K562 (cell line): ENCODE data around the gene GPR157. TPM values are rescaled to one million over a fixed set of nuclear protein-coding genes. Genes with fewer than 3 reads are reported as not detected.

Experiments used
- ATAC-seq: fragments of 200-7000 bp; cut with Tn5 transposase; 3 replicates; pipeline ENCODE4 v1.9.1; 2020; ENCODE audit warnings: moderate library complexity
- BruUV-seq: library from RNA; stranded (reverse); fragments of 400-500 nt; replicated peaks from 2 replicates; lab custom pipeline; 2021; lab: Mats Ljungman, UMichigan
- CTCF ChIA-PET: fragments of 300-600 bp; formaldehyde crosslinking; extraction: SDS; loops from one replicate; lab custom pipeline; 2021; ENCODE audit warnings: low intra/inter-chr PET ratio; lab: Yijun Ruan, JAX
- POLR2A ChIA-PET: fragments of 300-600, 350-650 bp; sonication (Branson Sonifier 250); formaldehyde crosslinking; extraction: SDS; loops from one replicate; lab custom pipeline; 2021; ENCODE audit warnings: antibody characterized with exemption, inconsistent platforms; lab: Yijun Ruan, JAX
- DNase-seq, 4 experiments: peaks; one replicate each; pipeline versions ENCODE4 v3.0.0 to v3.0.0-alpha.2; 2011 to 2018; ENCODE audit warnings: low spot score in 3 of 4, mixed read lengths in 3 of 4; ENCODE audit errors: extremely low read depth in 1 of 4
- FAIRE-seq: peaks from 2 replicates; lab custom pipeline; 2011; peaks lifted over from hg19 to GRCh38; lab: Jason Lieb, UNC
- H2AFZ ChIP-seq: 2 replicates; pipeline ENCODE4 v1.6.0; 2011; ENCODE audit warnings: low read depth, low read length, control low read depth, inconsistent platforms
- H3K27ac ChIP-seq: fragments of 200-600 bp; 3 replicates; pipeline ENCODE4 v1.8.0; 2011; ENCODE audit warnings: low read depth, mild to moderate bottlenecking, control low read depth, inconsistent platforms, low read length, moderate library complexity, mixed read lengths; ENCODE audit errors: extremely low read depth
- H3K27me3 ChIP-seq, 2 experiments: fragments of 300-600 bp in 1 of 2; 2 replicates in 1 of 2; 3 replicates in 1 of 2; pipeline versions ENCODE4 v1.6.0 to v1.8.0; 2011; ENCODE audit warnings: inconsistent platforms in 2 of 2, low read length in 2 of 2, mild to moderate bottlenecking in 1 of 2, mixed read lengths in 1 of 2, moderate library complexity in 1 of 2; ENCODE audit not compliant: control insufficient read depth in 2 of 2, insufficient read depth in 2 of 2
- H3K36me3 ChIP-seq: fragments of 300-600 bp; 3 replicates; pipeline ENCODE4 v1.8.0; 2011; ENCODE audit warnings: mild to moderate bottlenecking, low read length, inconsistent platforms; ENCODE audit not compliant: control insufficient read depth, insufficient read depth
- H3K4me1 ChIP-seq, 2 experiments: fragments of 200-600 bp in 1 of 2; replicated peaks in 1 of 2; 2 replicates in 1 of 2; 3 replicates in 1 of 2; pipeline versions ENCODE4 v1.5.1 to v1.8.0; 2011; ENCODE audit warnings: inconsistent platforms in 2 of 2, low read length in 2 of 2, mild to moderate bottlenecking in 1 of 2, mixed read lengths in 1 of 2, moderate library complexity in 1 of 2; ENCODE audit not compliant: control insufficient read depth in 2 of 2, insufficient read depth in 2 of 2
- H3K4me2 ChIP-seq: 2 replicates; pipeline ENCODE4 v1.6.1; 2011; ENCODE audit warnings: low read length, control low read depth, inconsistent platforms, mixed read lengths; ENCODE audit not compliant: insufficient read depth
- H3K4me3 ChIP-seq: fragments of 200-600 bp; sonication (generic), shearing (Covaris generic); 2 replicates; pipeline ENCODE4 v1.5.1; 2016; ENCODE audit warnings: control low read depth, inconsistent platforms
- H3K79me2 ChIP-seq: fragments of 200-600 bp; 3 replicates; pipeline ENCODE4 v1.8.0; 2011; ENCODE audit warnings: low read length, inconsistent platforms; ENCODE audit not compliant: control insufficient read depth, insufficient read depth
- H3K9ac ChIP-seq, 2 experiments: 2 replicates each; pipeline versions ENCODE4 v1.6.0 to v1.6.1; 2011; ENCODE audit warnings: low read depth in 2 of 2, low read length in 2 of 2, control low read depth in 1 of 2, inconsistent platforms in 1 of 2, mild to moderate bottlenecking in 1 of 2, mixed read lengths in 1 of 2; ENCODE audit not compliant: insufficient read depth in 1 of 2
- H3K9me1 ChIP-seq: one replicate; pipeline ENCODE4 v1.6.0; 2011; ENCODE audit warnings: inconsistent platforms, mild to moderate bottlenecking, low read length, moderate library complexity; ENCODE audit not compliant: control insufficient read depth, insufficient read depth
- H3K9me3 ChIP-seq: replicated peaks from 2 replicates; pipeline ENCODE4 v1.5.1; 2011; ENCODE audit warnings: low read depth, low read length, inconsistent platforms; ENCODE audit not compliant: control insufficient read depth, insufficient read depth
- H4K20me1 ChIP-seq: replicated peaks from 2 replicates; pipeline ENCODE4 v1.6.1; 2011; ENCODE audit warnings: low read length, inconsistent platforms, mixed read lengths; ENCODE audit not compliant: control insufficient read depth, insufficient read depth
- CEBPG ChIP-seq, 3 experiments: fragments of 200-800 bp in 1 of 3; sonication (Bioruptor generic) in 1 of 3; sonication (generic) in 1 of 3; formaldehyde crosslinking in 1 of 3; IDR thresholded peaks in 2 of 3; conservative IDR thresholded peaks in 1 of 3; 2 replicates each; pipeline versions ENCODE4 v1.6.1 to v1.8.0; 2016 to 2022; ENCODE audit warnings: missing compliant biosample characterization in 2 of 3, missing genetic modification characterization in 2 of 3, mild to moderate bottlenecking in 1 of 3, missing genetic modification reagents in 1 of 3
- ZNF384 ChIP-seq: IDR thresholded peaks from 2 replicates; pipeline ENCODE4 v1.6.1; 2012; ENCODE audit warnings: low read depth, low read length, improper control_type of control experiment
- WGBS: fragments of 100-300 bp; shearing (Covaris generic); methylation state at CpG from one replicate; pipeline ENCODE4 v1.1.6; 2016; ENCODE audit warnings: low coverage, mixed read lengths; ENCODE audit not compliant: insufficient coverage; ENCODE audit errors: missing lambda C conversion rate; 5-methylcytosine and 5-hydroxymethylcytosine counted together
- in situ Hi-C: fragments of 300-500 bp; cut with MboI; formaldehyde crosslinking; loops from 4 replicates; pipeline ENCODE4 v1.15.0; 2018; ENCODE audit warnings: inconsistent platforms, mixed read lengths
- intact Hi-C: fragments of 100-400 bp; cut with micrococcal nuclease; formaldehyde crosslinking; loops from 2 replicates; pipeline ENCODE4 v1.14.2; 2022
- microRNA counts: library from miRNA; unstranded; fragments of <30 nt; microRNA quantifications from one replicate; lab custom pipeline; 2016
- polyA plus RNA-seq, 8 experiments: library from polyadenylated mRNA; depleted of rRNA in 4 of 8; stranded (reverse) in 5 of 8; unstranded in 3 of 8; fragments of >200 nt; fragmentation: Nextera tagmentation in 2 of 8; fragmentation: Illumina TruSeq in 1 of 8; extraction: Ambion mirVana in 2 of 8; extraction: Trizol in 1 of 8; gene quantifications; 2 replicates each; pipeline versions ENCODE4 v1.2.1 to v1.2.3, GENCODE V29; 2011 to 2014; ENCODE audit warnings: inconsistent platforms in 1 of 8, missing spikeins in 1 of 8
- small RNA-seq: library from RNA; depleted of rRNA; stranded (forward); fragments of <200 nt; gene quantifications from one replicate; pipeline ENCODE3, GENCODE V24; 2014
- total RNA-seq, 7 experiments: library from RNA; depleted of rRNA in 6 of 7; stranded (reverse); fragments of >200 nt in 6 of 7; fragmentation: Illumina TruSeq in 2 of 7; extraction: Trizol in 2 of 7; gene quantifications; 2 replicates each; pipeline versions ENCODE4 v1.2.1 to v1.2.3, GENCODE V29; 2011 to 2021; ENCODE audit warnings: low replicate concordance in 1 of 7

GPR157 gene
- total and polyA plus RNA-seq, 9 of the 15 experiments (the other 6 are each of a cell fraction or from before 2014, with no cell fraction given), result 0.01 to 0.18 (median 0.04) TPM; not detected in 4

DNA sequence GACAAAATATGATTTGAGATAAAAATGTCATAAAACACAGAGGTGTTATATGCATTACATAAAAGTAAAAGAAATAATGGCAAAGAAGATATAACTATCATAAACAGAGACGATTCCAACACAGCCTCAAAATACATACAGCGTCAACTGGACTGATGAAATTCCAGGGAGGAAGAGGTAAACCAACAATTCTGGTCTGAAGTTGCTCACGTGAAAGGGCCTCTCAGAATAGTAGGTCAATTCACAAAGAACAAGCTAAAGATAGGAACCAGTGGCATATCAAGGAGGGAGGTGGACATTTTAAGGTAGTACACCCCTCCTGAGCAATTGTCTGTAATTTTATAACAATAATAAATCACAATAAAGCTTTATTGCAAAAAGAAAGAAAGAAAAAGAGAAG, 78.1 kb downstream of the GPR157 start:
- H3K4me1 ChIP-seq, result no peaks in the 10 kb centered on the region
- H3K79me2 ChIP-seq, result no peaks in the 10 kb centered on the region
- peaks cover 16 to 34% of the 10 kb centered on the region in 2 experiments for H3K27me3 ChIP-seq
- H3K9me1 ChIP-seq, result no peaks in the 10 kb centered on the region
- POLR2A ChIA-PET, result interaction anchor here (0.6 kb wide), 1 partner anchor 46 kb away, joined by 3 read pairs; no protein-coding TSS in a partner anchor
- H3K36me3 ChIP-seq, result no peaks in the 10 kb centered on the region
- intact Hi-C loops, result no loop called here
- H3K9me3 ChIP-seq, result no peaks in the 10 kb centered on the region
- TF ChIP-seq ZNF384 (no peak), CEBPG (CRISPR knock-in tag; IDR thresholded peaks at IDR 0.05) (no peak), CEBPG (tag; conservative IDR thresholded peaks at IDR 0.05 in 1 of 2, IDR thresholded peaks at IDR 0.05 in 1 of 2) (0 out of 4 replicates have a peak, but pooled peaks of 1 of the 2 experiments have one; percentile 15)
- no peak overlapping the region for H3K4me2 ChIP-seq
- in situ Hi-C loops, result no loop called here
- no peak for FAIRE-seq
- H3K27ac ChIP-seq, result no peak overlapping the region
- H2AFZ ChIP-seq, result no peak overlapping the region
- no peak for DNase-seq
- ATAC-seq, result no peak
- H3K4me3 ChIP-seq, result no peak overlapping the region
- no peak overlapping the region for H3K9ac ChIP-seq
- 0% methylated on average over 3 of the region's 3 CpGs for WGBS
- H4K20me1 ChIP-seq, result no peaks in the 10 kb centered on the region
- CTCF ChIA-PET, result no interaction called here
- BruUV-seq, result no TSS peak

MicroRNAs within 50 kb of the gene (microRNA counts, 767-probe panel; counts per million panel counts)
- microRNA hsa-miR-34a-5p (lab: Ali Mortazavi, UCI), result 3,148 counts per million, percentile 70 among the panel's probes with 10 or more counts

Small RNA genes lying within 50 kb of the gene (small RNA-seq; reads per million reads assigned to genes)
- not detected for gene RF00424

Other genes starting within 250 kb of the GPR157 start
- not detected in 2 replicates for gene CA6, start 183.2 kb downstream of the GPR157 start, total RNA-seq (2014; rRNA removed)
- not detected in 2 replicates for gene CA6, start 183.2 kb downstream of the GPR157 start, total RNA-seq (2014; rRNA removed; fragmentation: Illumina TruSeq; extraction: Trizol)
- gene CA6, start 183.2 kb downstream of the GPR157 start, total RNA-seq (2015; rRNA removed; fragmentation: Illumina TruSeq; extraction: Trizol), result not detected in 2 replicates
- not detected in 2 replicates for gene CA6, start 183.2 kb downstream of the GPR157 start, total RNA-seq (2021)
- not detected in 2 replicates for gene CA6, start 183.2 kb downstream of the GPR157 start, polyA plus RNA-seq (2011; rRNA removed)
- not detected in 2 replicates for gene CA6, start 183.2 kb downstream of the GPR157 start, polyA plus RNA-seq (2014; fragmentation: Illumina TruSeq; extraction: Trizol)
- not detected for gene CA6, start 183.2 kb downstream of the GPR157 start, polyA plus RNA-seq (2014; fragmentation: Nextera tagmentation; extraction: Ambion mirVana)
- gene CA6, start 183.2 kb downstream of the GPR157 start, polyA plus RNA-seq (2014; rRNA removed), result not detected in 2 replicates
- gene SLC2A7, start 102.7 kb downstream of the GPR157 start, total RNA-seq (2014; rRNA removed), result not detected in 2 replicates
- not detected in 2 replicates for gene SLC2A7, start 102.7 kb downstream of the GPR157 start, total RNA-seq (2014; rRNA removed; fragmentation: Illumina TruSeq; extraction: Trizol)
- gene SLC2A7, start 102.7 kb downstream of the GPR157 start, total RNA-seq (2015; rRNA removed; fragmentation: Illumina TruSeq; extraction: Trizol), result not detected in 2 replicates
- not detected in 2 replicates for gene SLC2A7, start 102.7 kb downstream of the GPR157 start, total RNA-seq (2021)
- gene SLC2A7, start 102.7 kb downstream of the GPR157 start, polyA plus RNA-seq (2011; rRNA removed), result not detected in 2 replicates
- gene SLC2A7, start 102.7 kb downstream of the GPR157 start, polyA plus RNA-seq (2014; fragmentation: Illumina TruSeq; extraction: Trizol), result not detected in 2 replicates
- not detected for gene SLC2A7, start 102.7 kb downstream of the GPR157 start, polyA plus RNA-seq (2014; fragmentation: Nextera tagmentation; extraction: Ambion mirVana)
- not detected in 2 replicates for gene SLC2A7, start 102.7 kb downstream of the GPR157 start, polyA plus RNA-seq (2014; rRNA removed)
- not detected in 2 replicates for gene SLC2A5, start 59.5 kb downstream of the GPR157 start, total RNA-seq (2014; rRNA removed)
- gene SLC2A5, start 59.5 kb downstream of the GPR157 start, total RNA-seq (2014; rRNA removed; fragmentation: Illumina TruSeq; extraction: Trizol), result not detected in 2 replicates
- not detected in 2 replicates for gene SLC2A5, start 59.5 kb downstream of the GPR157 start, total RNA-seq (2015; rRNA removed; fragmentation: Illumina TruSeq; extraction: Trizol)
- 0.04 TPM in 1 of 2 replicates, not detected in the other for gene SLC2A5, start 59.5 kb downstream of the GPR157 start, total RNA-seq (2021)
- gene SLC2A5, start 59.5 kb downstream of the GPR157 start, polyA plus RNA-seq (2011; rRNA removed), result 0.08 TPM in 1 of 2 replicates, not detected in the other
- gene SLC2A5, start 59.5 kb downstream of the GPR157 start, polyA plus RNA-seq (2014; fragmentation: Illumina TruSeq; extraction: Trizol), result not detected in 2 replicates
- not detected for gene SLC2A5, start 59.5 kb downstream of the GPR157 start, polyA plus RNA-seq (2014; fragmentation: Nextera tagmentation; extraction: Ambion mirVana)
- not detected in 2 replicates for gene SLC2A5, start 59.5 kb downstream of the GPR157 start, polyA plus RNA-seq (2014; rRNA removed)
- gene H6PD, start 105.7 kb upstream of the GPR157 start, total RNA-seq (2014; rRNA removed), result 1.0 and 1.5 TPM in 2 replicates
- 0.84 and 1.2 TPM in 2 replicates for gene H6PD, start 105.7 kb upstream of the GPR157 start, total RNA-seq (2014; rRNA removed; fragmentation: Illumina TruSeq; extraction: Trizol)
- 1.5 and 1.7 TPM in 2 replicates for gene H6PD, start 105.7 kb upstream of the GPR157 start, total RNA-seq (2015; rRNA removed; fragmentation: Illumina TruSeq; extraction: Trizol)
- gene H6PD, start 105.7 kb upstream of the GPR157 start, total RNA-seq (2021), result 1.8 and 2.5 TPM in 2 replicates
- 0.82 and 1.9 TPM in 2 replicates for gene H6PD, start 105.7 kb upstream of the GPR157 start, polyA plus RNA-seq (2011; rRNA removed)
- 0.95 and 1.1 TPM in 2 replicates for gene H6PD, start 105.7 kb upstream of the GPR157 start, polyA plus RNA-seq (2014; fragmentation: Illumina TruSeq; extraction: Trizol)
- under 1 TPM; 0.04 to 0.08 TPM for gene H6PD, start 105.7 kb upstream of the GPR157 start, polyA plus RNA-seq (2014; fragmentation: Nextera tagmentation; extraction: Ambion mirVana)
- 1.1 and 1.2 TPM in 2 replicates for gene H6PD, start 105.7 kb upstream of the GPR157 start, polyA plus RNA-seq (2014; rRNA removed)
- 0.08 TPM in 1 of 2 replicates, not detected in the other for gene SPSB1, start 163.8 kb upstream of the GPR157 start, total RNA-seq (2014; rRNA removed)
- gene SPSB1, start 163.8 kb upstream of the GPR157 start, total RNA-seq (2014; rRNA removed; fragmentation: Illumina TruSeq; extraction: Trizol), result not detected in 2 replicates
- gene SPSB1, start 163.8 kb upstream of the GPR157 start, total RNA-seq (2015; rRNA removed; fragmentation: Illumina TruSeq; extraction: Trizol), result 0.08 TPM in 1 of 2 replicates, not detected in the other
- gene SPSB1, start 163.8 kb upstream of the GPR157 start, total RNA-seq (2021), result 0.22 and 0.35 TPM in 2 replicates
- 0.09 and 0.14 TPM in 2 replicates for gene SPSB1, start 163.8 kb upstream of the GPR157 start, polyA plus RNA-seq (2011; rRNA removed)
- 0.22 TPM in 1 of 2 replicates, not detected in the other for gene SPSB1, start 163.8 kb upstream of the GPR157 start, polyA plus RNA-seq (2014; fragmentation: Illumina TruSeq; extraction: Trizol)
- under 1 TPM in 1 of 2 experiments, not detected in 1; 0.06 TPM for gene SPSB1, start 163.8 kb upstream of the GPR157 start, polyA plus RNA-seq (2014; fragmentation: Nextera tagmentation; extraction: Ambion mirVana)
- gene SPSB1, start 163.8 kb upstream of the GPR157 start, polyA plus RNA-seq (2014; rRNA removed), result 0.65 TPM in 1 of 2 replicates, not detected in the other